SK-N-DZ (cell line): ENCODE measurements around the gene METTL9. TPM values are rescaled to one million over a fixed set of nuclear protein-coding genes. Genes with fewer than 3 reads are reported as not detected.
"Not testable (repeated sequence)": the region's sequence is repeated elsewhere in the genome, so short reads cannot be mapped to it uniquely, and the experiment has no call there.

Source experiments
- DNase-seq: peaks from one replicate; pipeline ENCODE4 v3.0.0-alpha.2; 2015; ENCODE audit warnings: low spot score
- polyA plus RNA-seq, 2 experiments: library from polyadenylated mRNA; depleted of rRNA; stranded (reverse); fragments of >200 nt; gene quantifications; 2 replicates each; pipeline ENCODE4 v1.2.3, GENCODE V29; 2014

Gene METTL9
- polyA plus RNA-seq (2014; cell fraction: cytosol; rRNA removed): 244 and 259 TPM in 2 replicates
- polyA plus RNA-seq (2014; cell fraction: nucleus; rRNA removed): 156 TPM in 2 replicates

- peak; percentile 92 for DNase-seq
These were observed at the start of gene METTL9 for GRCh38 chr16:21599122-21600030. METTL9 (plus strand) TSS chr16:21599577; CDS start chr16:21599734, 157 bp downstream.

GRCh38 chr16:21549975-21550374 is 49.4 kb upstream of the METTL9 start:
- DNase-seq: not testable (repeated sequence)

GRCh38 chr16:21550435-21550834 is 48.9 kb upstream of the METTL9 start:
- not testable (repeated sequence) for DNase-seq

DNA sequence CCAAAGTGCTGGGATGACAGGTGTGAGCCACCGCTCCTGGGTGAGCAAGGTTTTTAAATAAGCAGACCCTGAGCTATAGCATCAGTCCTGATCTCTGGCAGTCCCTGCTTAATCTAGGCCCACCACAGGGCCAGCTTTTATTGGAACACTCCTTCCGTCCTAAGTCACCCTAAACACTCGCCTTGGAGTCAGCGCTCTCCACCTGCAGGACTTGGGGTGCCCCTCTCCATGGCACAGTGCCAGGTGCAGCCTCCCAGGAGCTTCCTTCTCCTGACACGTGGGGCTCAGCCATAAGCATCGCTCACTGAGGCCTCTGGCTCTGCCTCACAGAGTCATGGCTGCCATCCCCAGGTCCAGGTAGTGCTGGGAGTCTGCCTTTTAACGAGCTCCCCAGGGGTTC is 48.3 kb upstream of the METTL9 start:
- DNase-seq: not testable (repeated sequence)

- DNase-seq: not testable (repeated sequence)
These were observed 47.8 kb upstream of the METTL9 start for GRCh38 chr16:21551600-21551999.

DNA sequence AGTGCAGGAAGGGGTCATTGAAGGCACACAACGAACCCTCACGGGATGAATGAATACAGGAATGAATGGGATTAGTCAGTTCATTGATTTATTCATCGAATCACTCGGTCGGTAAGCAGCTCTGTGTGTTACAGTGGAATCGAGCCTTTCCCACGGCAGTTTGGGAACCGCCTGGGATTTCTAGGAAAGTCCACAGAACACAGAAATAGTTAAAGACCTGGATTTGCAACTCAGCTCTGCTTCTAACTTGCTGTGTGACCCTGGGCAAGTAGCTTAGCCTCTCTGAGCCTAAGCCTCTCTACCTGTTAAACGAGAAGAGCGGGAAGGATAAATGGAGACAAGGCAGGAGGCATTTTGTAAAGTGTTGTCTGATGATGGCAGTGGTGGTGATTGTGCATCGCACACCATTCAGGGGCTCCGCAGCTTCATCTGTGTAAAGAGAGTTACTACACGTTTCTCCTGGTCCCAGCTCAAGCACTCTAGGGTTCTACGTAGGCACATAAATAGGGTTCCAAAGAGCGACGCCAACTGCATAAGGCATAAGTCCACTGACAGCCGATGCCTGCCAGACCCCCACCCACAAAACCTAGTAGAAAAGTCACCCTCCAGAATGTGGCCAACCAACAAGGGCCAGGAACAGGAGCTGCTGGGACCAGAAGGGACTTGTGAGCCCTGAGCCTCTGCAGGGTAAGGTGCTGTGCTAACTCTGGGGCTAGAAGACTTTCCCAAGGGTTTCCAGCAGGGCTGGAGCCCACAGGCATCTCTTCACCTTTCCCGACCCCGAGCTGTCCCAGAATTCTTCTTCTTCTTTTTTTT is 45.7 kb upstream of the METTL9 start:
- DNase-seq: not testable (repeated sequence)

DNA sequence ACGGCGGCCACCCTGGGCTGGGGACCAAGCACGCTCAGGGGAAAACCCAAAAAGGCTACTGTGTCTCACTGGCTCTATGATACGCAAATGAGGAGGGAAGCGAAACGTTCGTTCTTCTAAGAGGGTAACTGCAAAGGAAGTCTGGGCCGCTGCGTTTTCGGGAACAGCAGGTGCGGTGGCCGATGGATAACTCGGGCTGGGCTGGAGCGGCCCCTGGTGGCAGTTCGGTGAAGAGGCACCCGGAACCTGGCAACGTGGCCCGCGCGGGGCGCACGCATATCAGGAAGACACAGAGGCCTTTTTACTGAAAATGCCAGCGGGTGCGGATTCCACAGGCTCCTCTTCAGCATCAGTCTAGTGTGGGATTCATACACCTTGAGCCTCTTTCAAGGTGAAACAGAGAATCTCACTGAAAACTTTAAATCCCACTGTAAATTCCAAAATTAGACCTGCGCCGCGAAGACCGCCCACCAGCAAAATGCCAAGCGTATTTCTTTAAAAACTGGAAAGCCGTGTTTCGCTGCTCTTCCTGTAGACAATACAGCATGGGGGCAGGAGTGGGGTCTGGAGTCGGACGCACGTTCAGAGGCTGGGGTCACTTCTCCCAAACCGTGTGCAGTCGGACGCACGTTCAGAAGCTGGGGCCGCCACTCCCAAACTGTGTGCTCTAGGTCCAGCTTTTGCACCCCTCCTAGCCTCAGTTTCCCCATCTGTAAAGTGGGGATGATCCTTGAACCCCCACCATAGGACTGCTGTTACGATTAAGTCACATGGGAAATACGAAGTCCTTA is 44.4 kb upstream of the METTL9 start:
- peak; percentile 76 for DNase-seq

- not testable (repeated sequence) for DNase-seq
These were observed 43.8 kb upstream of the METTL9 start for GRCh38 chr16:21555621-21556020.

DNA sequence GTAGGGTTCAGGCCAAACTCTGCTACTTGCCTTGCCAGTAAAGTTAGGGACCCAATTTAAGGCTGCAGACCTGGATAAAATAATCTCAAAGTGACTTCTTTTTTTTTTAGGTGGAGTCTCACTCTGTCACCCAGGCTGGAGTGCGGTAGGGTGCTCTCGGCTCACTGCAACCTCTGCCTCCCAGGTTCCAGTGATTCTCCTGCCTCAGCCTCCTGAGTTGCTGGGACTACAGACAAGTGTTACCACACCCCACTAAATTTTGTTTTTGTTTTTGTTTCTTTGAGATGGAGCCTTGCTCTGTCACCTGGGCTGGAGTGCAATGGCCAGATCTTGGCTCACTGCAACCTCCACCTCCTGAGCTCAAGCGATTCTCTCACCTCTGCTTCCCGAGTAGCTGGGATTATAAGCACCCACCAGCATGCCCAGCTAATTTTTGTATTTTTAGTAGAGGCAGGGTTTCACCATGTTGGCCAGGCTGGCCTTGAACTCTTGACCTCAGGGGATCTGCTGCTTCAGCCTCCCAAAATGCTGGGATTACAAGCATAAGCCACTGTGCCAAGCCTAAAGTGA is 43.3 kb upstream of the METTL9 start:
- DNase-seq: not testable (repeated sequence)

DNA sequence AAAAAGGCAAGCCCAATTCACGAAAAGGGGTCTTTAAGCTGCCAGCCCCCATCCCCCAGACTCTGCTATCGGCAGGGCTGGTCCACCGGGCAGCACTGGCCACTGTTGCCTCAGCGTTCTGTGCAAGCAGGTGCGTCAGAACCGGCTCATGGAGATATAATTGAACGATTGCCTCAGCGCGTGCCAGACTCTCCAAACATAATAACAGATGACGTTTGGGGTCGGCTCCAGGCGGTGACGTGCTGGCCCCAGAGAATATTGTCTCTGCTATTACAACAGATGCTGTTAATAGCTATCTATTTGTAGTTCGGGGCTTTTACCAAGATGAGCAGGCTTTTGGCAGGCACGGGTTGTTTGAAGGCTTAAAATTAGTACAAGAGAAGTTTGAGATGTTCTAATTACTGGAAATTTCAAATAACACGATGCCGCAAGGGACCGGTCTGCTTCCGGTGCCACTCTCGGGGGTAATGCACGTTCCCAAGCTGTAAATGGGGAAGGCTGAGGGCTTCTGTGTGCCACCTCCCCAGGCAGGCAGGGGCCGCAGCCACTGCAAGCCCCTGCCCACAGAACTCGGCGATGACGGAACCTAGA is 42.6 kb upstream of the METTL9 start:
- peak; percentile 68 for DNase-seq

DNA sequence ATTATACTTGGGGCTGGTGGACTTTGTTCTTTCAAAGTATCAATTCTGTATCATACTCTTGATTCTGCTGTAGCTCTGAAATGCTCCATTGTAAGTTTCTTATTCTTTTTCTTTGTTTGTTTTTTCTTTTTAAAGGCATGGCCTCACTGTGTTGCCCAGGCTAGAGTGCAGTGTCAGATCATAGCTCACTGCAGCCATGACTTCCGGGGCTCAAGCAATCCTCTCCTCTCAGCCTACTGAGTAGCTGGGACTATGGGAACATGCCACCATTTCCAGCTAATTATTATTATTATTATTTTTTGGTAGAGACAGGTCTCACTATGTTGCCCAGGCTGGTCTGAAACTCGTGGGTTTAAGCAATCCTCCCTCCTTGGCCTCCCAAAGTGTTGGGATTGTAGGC is 38.9 kb upstream of the METTL9 start:
- DNase-seq: no peak

- no peak for DNase-seq
These were observed 35.7 kb upstream of the METTL9 start for GRCh38 chr16:21563676-21564075.

DNA sequence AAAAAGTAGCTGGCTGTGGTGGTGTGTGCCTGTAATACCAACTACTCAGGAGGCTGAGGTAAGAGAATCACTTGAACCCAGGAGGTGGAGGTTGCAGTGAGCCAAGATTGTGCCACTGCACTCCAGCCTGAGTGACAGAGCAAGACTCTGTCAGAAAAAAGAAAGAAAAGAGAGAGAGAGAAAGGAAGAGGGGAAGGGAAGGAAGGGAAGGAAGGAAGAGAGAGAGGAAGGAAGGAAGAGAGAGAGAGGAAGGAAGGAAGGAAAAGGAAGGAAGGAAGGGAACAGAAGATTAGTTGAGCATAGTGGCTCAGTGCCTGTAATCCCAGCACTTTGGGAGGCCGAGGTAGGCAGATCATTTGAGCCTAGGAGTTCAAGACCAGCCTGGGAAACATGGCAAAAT is 35.0 kb upstream of the METTL9 start:
- not testable (repeated sequence) for DNase-seq

DNA sequence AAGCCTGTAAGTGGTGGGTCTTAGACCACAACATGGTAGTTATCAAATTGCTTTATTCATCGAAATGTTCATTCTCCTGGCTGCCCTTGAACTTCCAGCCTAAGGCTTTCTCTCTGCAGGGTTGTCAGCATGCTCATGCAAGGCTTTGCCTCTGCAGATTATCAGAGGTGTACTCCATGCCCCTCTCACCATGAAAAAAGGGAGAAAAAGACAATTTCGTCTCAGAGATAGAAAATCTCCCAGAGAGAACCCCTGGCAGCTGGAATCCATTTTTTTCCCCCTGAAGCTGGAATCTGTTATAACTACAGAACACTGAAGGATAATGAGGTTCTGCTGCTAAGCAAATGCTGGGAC is 33.9 kb upstream of the METTL9 start:
- DNase-seq: no peak

GRCh38 chr16:21565861-21566669 is 33.3 kb upstream of the METTL9 start:
- DNase-seq: no peak

GRCh38 chr16:21566891-21567414 is 32.4 kb upstream of the METTL9 start:
- DNase-seq: no peak

- DNase-seq: not testable (repeated sequence)
These were observed 31.9 kb upstream of the METTL9 start for GRCh38 chr16:21567496-21567895.

DNA sequence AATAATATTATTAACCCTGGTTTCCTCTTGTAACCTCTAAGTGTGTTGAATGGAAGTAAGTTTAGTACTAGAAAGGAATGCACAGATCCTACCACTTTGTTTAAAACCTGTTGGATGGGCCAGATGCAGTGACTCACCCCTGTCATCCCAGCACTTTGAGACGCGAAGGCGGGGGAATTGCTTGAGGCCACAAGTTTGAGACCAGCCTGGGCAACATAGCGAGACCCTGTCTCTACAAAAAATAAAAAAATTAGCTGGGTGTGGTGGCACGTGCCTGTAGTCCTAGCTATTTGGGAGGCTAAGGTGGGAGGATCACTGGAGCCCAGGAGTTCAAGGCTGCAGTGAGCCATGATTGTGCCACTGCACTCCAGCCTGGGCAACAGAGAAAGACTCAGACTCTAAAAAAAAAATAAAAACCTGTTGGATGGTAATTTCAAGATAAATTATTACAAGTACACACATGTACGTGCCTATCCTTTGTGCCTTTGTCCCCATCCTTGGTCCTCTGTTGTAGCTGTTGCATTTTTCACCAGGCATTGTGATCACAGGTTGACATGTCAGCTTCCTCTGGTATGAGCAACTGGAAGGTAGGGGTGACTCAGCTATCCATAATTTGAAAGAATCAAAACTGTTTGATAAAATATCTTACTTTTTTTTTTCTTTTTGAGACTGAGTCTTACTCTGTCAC is 30.7 kb upstream of the METTL9 start:
- no peak for DNase-seq

DNA sequence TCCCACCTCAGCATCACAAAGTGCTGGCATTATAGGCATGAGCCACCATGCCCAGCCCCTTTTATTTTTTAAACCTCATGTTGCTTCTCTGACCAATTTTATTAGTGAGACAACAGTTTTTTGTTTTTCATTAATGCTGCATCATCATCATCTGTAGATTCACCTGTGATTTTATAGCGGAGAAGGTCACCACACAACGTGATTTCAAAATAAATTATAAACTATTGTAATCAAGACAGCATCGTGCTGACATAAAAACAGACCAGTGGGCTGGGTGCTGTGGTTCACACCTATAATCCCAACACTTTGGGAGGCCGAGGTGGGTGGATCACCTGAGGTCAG is 28.7 kb upstream of the METTL9 start:
- no peak for DNase-seq
